Astrocyte (in vitro differentiated cells and primary cell): ENCODE data around the gene KATNB1. TPM values are rescaled to one million over a fixed set of nuclear protein-coding genes. Genes with fewer than 3 reads are reported as not detected.

ENCODE experiments used
- DNase-seq: peaks from one replicate; pipeline ENCODE4 v3.0.0-alpha.2; 2010; ENCODE audit warnings: low read depth
- FAIRE-seq: peaks from 2 replicates; lab custom pipeline; 2011; peaks lifted over from hg19 to GRCh38; lab: Jason Lieb, UNC
- H2AFZ ChIP-seq: 2 replicates; pipeline ENCODE4 v1.6.0; 2012; ENCODE audit warnings: low read depth, low read length, inconsistent platforms
- H3K27ac ChIP-seq: 2 replicates; pipeline ENCODE4 v1.5.1; 2011; ENCODE audit warnings: low read depth, low read length, inconsistent platforms
- H3K27me3 ChIP-seq: 2 replicates; pipeline ENCODE4 v1.6.0; 2011; ENCODE audit warnings: low read length, inconsistent platforms; ENCODE audit not compliant: insufficient read depth
- H3K36me3 ChIP-seq: 2 replicates; pipeline ENCODE4 v1.5.1; 2011; ENCODE audit warnings: low read length, inconsistent platforms; ENCODE audit not compliant: insufficient read depth
- H3K4me1 ChIP-seq: 2 replicates; pipeline ENCODE4 v1.5.1; 2011; ENCODE audit warnings: low read length, inconsistent platforms; ENCODE audit not compliant: insufficient read depth
- H3K4me2 ChIP-seq: 2 replicates; pipeline ENCODE4 v1.6.0; 2012; ENCODE audit warnings: low read length, inconsistent platforms
- H3K4me3 ChIP-seq: 2 replicates; pipeline ENCODE4 v1.5.1; 2011; ENCODE audit warnings: low read depth, mild to moderate bottlenecking, low read length, inconsistent platforms; ENCODE audit not compliant: insufficient read depth
- H3K79me2 ChIP-seq: 2 replicates; pipeline ENCODE4 v1.6.0; 2012; ENCODE audit warnings: mild to moderate bottlenecking, low read length, inconsistent platforms; ENCODE audit not compliant: insufficient read depth
- H3K9ac ChIP-seq: 2 replicates; pipeline ENCODE4 v1.6.0; 2012; ENCODE audit warnings: mild to moderate bottlenecking, low read length, inconsistent platforms
- H3K9me3 ChIP-seq: 2 replicates; pipeline ENCODE4 v1.5.1; 2012; ENCODE audit warnings: low read depth, mild to moderate bottlenecking, low read length, inconsistent platforms; ENCODE audit not compliant: insufficient read depth
- H4K20me1 ChIP-seq: 2 replicates; pipeline ENCODE4 v1.6.0; 2012; ENCODE audit warnings: low read length, inconsistent platforms; ENCODE audit not compliant: insufficient read depth
- H3K27ac Mint-ChIP-seq: one replicate; pipeline ENCODE4 v1.8.0; 2021; ENCODE audit warnings: mild to moderate bottlenecking, mixed read lengths; ENCODE audit not compliant: unreplicated experiment
- H3K27me3 Mint-ChIP-seq: one replicate; pipeline ENCODE4 v1.8.0; 2021; ENCODE audit warnings: low read depth, mixed read lengths; ENCODE audit not compliant: unreplicated experiment
- H3K36me3 Mint-ChIP-seq: one replicate; pipeline ENCODE4 v1.8.0; 2021; ENCODE audit warnings: low read depth, mixed read lengths; ENCODE audit not compliant: unreplicated experiment
- H3K4me1 Mint-ChIP-seq: one replicate; pipeline ENCODE4 v1.8.0; 2021; ENCODE audit warnings: low read depth, mixed read lengths; ENCODE audit not compliant: unreplicated experiment
- H3K4me3 Mint-ChIP-seq: one replicate; pipeline ENCODE4 v1.8.0; 2021; ENCODE audit warnings: mild to moderate bottlenecking, moderate library complexity, mixed read lengths; ENCODE audit not compliant: unreplicated experiment
- H3K9me3 Mint-ChIP-seq: one replicate; pipeline ENCODE4 v1.8.0; 2021; ENCODE audit warnings: mild to moderate bottlenecking, mixed read lengths; ENCODE audit not compliant: unreplicated experiment
- EZH2 ChIP-seq: IDR thresholded peaks from 2 replicates; pipeline ENCODE4 v1.6.1; 2012; ENCODE audit warnings: mild to moderate bottlenecking, low read length, inconsistent platforms; ENCODE audit not compliant: insufficient read depth
- total RNA-seq: library from RNA; stranded (reverse); gene quantifications from 2 replicates; pipeline ENCODE4 v1.2.1, GENCODE V29; 2021
- TF ChIP-seq, protein P1 (sequence below): IDR thresholded peaks from 2 replicates; pipeline ENCODE4 v1.5.1; 2011; ENCODE audit warnings: low read depth, mild to moderate bottlenecking, inconsistent platforms, low read length, moderate library complexity; ENCODE audit not compliant: insufficient read depth

Gene KATNB1
- total RNA-seq, 1 donor from 2014 or later, result 28.6 TPM

DNA sequence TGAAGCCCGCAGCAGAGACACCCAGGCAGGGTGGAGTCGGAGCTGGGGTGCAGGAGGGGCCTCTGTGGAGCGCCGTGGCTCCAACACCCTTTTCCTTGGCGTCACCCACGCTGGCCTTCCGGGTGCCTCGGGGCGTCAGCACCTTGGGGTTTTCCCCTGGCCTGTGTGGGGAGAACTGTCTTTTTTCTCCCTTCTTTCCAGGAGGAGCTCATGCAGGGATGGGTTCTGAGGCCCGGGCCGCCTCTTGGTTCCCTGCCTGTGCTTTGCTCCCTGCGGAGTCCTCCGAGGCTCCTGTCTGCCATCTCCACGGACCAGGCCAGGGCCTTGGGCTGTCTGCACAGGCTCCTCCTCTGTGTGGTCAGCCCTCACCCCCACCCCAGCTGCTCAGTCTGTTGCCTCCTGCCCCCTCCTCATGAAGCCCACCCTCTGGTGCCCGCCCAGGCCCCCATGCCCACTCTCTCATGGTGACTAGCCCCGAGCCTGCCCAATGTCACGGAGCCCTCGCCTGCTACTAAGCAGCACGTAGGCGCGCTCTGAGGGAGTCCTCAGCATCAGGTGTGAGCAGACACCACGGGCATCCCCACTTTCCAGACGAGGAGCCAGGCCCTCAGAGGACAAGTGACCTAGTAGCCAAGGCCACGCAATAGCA is 5.0 kb downstream of the KATNB1 start:
- peaks cover 17% of the 10 kb centered on the region for H3K4me1 ChIP-seq
- H3K79me2 ChIP-seq, result peaks cover 4% of the 10 kb centered on the region
- no peaks in the 10 kb centered on the region for H3K9me3 Mint-ChIP-seq
- no peaks in the 10 kb centered on the region for H3K9me3 ChIP-seq
- peaks cover 7% of the 10 kb centered on the region for H3K36me3 Mint-ChIP-seq
- DNase-seq (no peak), FAIRE-seq (no peak)
- no peaks in the 10 kb centered on the region for H3K27me3 Mint-ChIP-seq
- H3K27ac Mint-ChIP-seq, result no peak overlapping the region
- no peak overlapping the region for H3K27ac ChIP-seq
- TF ChIP-seq, protein P1, sequence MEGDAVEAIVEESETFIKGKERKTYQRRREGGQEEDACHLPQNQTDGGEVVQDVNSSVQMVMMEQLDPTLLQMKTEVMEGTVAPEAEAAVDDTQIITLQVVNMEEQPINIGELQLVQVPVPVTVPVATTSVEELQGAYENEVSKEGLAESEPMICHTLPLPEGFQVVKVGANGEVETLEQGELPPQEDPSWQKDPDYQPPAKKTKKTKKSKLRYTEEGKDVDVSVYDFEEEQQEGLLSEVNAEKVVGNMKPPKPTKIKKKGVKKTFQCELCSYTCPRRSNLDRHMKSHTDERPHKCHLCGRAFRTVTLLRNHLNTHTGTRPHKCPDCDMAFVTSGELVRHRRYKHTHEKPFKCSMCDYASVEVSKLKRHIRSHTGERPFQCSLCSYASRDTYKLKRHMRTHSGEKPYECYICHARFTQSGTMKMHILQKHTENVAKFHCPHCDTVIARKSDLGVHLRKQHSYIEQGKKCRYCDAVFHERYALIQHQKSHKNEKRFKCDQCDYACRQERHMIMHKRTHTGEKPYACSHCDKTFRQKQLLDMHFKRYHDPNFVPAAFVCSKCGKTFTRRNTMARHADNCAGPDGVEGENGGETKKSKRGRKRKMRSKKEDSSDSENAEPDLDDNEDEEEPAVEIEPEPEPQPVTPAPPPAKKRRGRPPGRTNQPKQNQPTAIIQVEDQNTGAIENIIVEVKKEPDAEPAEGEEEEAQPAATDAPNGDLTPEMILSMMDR, result no peak
- H4K20me1 ChIP-seq, result no peaks in the 10 kb centered on the region
- peaks cover 13% of the 10 kb centered on the region for H3K4me1 Mint-ChIP-seq
- no peak overlapping the region for H3K4me3 ChIP-seq
- H3K36me3 ChIP-seq, result no peaks in the 10 kb centered on the region
- no peak overlapping the region for H3K4me2 ChIP-seq
- no peaks in the 10 kb centered on the region for H3K27me3 ChIP-seq
- no peak overlapping the region for H3K4me3 Mint-ChIP-seq
- no peak overlapping the region for H2AFZ ChIP-seq
- H3K9ac ChIP-seq, result no peak overlapping the region

DNA sequence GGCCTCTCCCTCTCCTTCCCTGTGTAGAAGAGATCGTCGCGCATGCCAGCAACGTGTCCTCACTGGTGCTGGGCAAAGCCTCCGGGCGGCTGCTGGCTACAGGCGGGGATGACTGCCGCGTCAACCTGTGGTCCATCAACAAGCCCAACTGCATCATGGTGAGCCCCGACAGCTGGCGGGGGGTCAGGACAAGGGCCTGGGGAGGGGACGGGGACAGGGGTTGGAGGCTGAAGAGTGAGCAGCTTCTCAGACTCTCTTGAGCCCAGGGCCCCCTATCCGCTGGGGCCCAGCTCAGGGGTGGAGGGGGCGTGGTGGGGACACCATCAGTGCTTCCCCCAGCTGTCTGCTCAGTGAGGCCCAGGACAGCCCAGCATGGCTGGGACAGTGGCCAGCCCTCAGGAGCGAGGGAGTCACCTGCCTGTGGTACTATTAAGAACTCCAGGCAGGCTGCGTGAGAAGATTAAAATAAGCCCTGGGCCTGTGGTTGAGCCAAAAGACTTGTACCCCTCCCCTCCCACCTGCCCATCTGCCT is 6.2 kb downstream of the KATNB1 start:
- H3K27ac ChIP-seq, result no peak overlapping the region
- H3K4me1 ChIP-seq, result peaks cover 7% of the 10 kb centered on the region
- TF ChIP-seq, protein P1, result no peak
- TF ChIP-seq EZH2, result no peak
- Mint-ChIP-seq H3K4me3 (no peak overlapping the region), H3K27me3 (no peaks in the 10 kb centered on the region), H3K9me3 (no peaks in the 10 kb centered on the region), H3K27ac (no peak overlapping the region), H3K36me3 (peaks cover 9% of the 10 kb centered on the region), H3K4me1 (peaks cover 6% of the 10 kb centered on the region)
- DNase-seq, result no peak
- no peak for FAIRE-seq
- H3K9ac ChIP-seq, result no peak overlapping the region
- H2AFZ ChIP-seq, result no peak overlapping the region
- no peaks in the 10 kb centered on the region for H4K20me1 ChIP-seq
- H3K4me2 ChIP-seq, result no peak overlapping the region
- H3K79me2 ChIP-seq, result peaks cover 4% of the 10 kb centered on the region
- no peaks in the 10 kb centered on the region for H3K36me3 ChIP-seq
- H3K4me3 ChIP-seq, result no peak overlapping the region
- no peaks in the 10 kb centered on the region for H3K27me3 ChIP-seq
- no peaks in the 10 kb centered on the region for H3K9me3 ChIP-seq

DNA sequence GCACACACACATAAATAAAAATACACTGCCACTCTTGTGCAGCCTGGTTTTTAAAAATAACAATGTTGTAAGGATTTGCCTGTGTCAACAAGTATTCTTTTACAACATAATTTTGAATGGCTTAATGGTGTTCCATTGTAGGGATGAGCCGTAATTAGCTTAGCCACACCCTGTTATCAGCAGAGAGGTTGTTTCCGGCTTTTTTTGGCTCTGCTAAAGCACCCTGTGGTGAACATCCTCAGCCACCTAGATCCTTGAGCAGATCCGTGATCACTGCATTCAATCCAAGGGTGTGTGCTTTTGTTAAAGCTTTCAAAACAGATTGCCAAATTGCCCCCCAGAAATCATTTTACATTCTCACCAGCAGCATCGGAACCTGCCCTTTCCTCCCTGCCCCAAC is 7.0 kb downstream of the KATNB1 start:
- Mint-ChIP-seq H3K27me3 (no peaks in the 10 kb centered on the region), H3K9me3 (no peaks in the 10 kb centered on the region), H3K36me3 (peaks cover 11% of the 10 kb centered on the region), H3K27ac (no peak overlapping the region), H3K4me3 (no peak overlapping the region), H3K4me1 (no peaks in the 10 kb centered on the region)
- no peaks in the 10 kb centered on the region for H3K9me3 ChIP-seq
- no peaks in the 10 kb centered on the region for H3K36me3 ChIP-seq
- H3K4me1 ChIP-seq, result no peaks in the 10 kb centered on the region
- H3K79me2 ChIP-seq, result peaks cover 4% of the 10 kb centered on the region
- H3K27ac ChIP-seq, result no peak overlapping the region
- no peak overlapping the region for H3K4me2 ChIP-seq
- TF ChIP-seq, protein P1, result no peak
- no peak for TF ChIP-seq EZH2
- no peak overlapping the region for H2AFZ ChIP-seq
- no peak for FAIRE-seq
- no peak overlapping the region for H3K9ac ChIP-seq
- no peaks in the 10 kb centered on the region for H3K27me3 ChIP-seq
- no peak overlapping the region for H3K4me3 ChIP-seq
- no peak for DNase-seq
- H4K20me1 ChIP-seq, result no peaks in the 10 kb centered on the region
